ENCODE measurements around the gene ARFGEF2.
"Not testable (repeated sequence)": the region's sequence is repeated elsewhere in the genome, so short reads cannot be mapped to it uniquely, and the experiment has no call there.

Gene ARFGEF2

DNA sequence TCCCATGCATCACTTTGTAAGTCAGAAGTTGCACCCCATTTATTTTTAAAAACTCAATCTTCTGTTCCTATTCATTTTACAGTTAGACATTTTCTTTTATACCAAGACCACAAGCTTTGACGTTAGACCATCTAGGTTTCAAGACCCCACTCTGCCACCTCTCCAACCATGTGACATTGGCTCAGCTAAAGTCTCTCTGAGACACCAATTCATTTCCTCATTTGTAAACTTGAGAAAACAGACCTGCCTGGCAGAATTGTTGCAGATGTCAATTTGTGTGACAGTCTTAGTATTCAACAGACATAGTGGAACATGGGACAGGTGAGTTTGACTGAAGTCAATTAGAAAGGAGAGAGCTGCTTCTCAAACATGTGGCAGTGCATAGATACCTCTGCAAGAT is 69.0 kb downstream of the ARFGEF2 start:
- DNase-seq (ENCODE audit: low read depth in 3 of 3, low spot score in 1 of 3), result no peak

DNA sequence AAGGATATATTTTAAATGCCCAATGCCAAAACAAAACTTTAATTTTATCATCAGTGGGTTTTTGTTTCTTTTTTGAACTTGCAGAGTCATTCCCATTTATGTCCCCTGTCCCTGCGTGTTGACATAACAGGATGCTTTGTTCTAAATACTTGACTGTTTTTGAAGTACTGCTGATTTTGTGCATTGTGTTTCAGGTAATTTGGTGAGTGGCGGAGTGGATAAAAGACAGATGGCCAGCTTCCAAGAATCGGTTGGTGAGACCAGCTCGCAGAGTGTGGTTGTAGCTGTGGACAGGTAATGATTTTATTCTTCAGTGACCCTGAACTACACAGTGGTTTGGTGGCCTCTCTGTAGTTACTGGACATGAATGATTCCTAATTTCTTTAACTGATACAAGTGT is 74.1 kb downstream of the ARFGEF2 start:
- no peak for DNase-seq (ENCODE audit: low read depth in 3 of 3, low spot score in 1 of 3)

DNA sequence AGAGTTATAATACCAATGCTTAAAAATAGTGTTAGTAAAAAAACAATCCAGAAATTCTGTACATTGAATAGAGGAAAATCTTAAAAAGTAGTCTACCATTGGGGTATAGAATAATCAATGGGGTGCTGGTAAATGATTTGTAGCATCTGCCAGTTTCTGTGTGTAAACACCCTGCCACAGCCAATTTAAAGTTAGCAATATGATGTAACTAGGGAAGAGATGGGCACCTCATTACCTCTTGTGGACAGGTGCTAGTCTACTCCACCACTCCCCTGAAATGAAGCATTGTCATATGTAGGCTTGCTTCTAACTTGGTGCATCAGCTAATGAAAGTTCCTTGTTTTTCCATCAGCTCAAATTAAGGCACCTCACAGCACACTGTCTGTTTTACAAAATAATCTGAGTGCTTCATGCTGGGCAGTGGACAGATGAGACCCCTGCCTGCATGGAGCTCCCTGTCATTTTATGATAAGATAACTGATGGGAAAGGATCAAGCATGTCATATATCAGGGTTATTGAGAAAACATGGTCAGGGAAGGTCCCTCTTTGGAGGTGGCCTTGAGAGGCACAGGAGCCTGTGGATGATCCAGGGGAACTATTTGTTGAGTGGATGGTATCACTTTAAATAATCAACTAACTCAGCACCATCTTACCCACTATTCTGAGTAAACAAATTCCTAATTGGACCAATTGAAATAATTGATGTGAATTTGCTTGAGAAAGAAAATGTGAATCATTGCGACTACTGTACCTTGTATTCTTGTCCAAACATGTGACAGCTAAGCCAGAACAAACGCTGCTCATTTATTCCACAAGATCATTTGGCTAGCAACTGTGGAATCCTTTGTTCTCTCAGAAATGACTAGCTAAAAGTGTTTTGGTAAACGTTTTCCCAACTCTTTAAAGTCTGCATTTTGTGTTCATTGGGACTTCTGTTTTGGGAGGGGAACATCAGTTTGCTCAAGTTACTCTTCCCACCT is 78.7 kb downstream of the ARFGEF2 start:
- no peak for DNase-seq (ENCODE audit: low read depth in 3 of 3, low spot score in 1 of 3)

DNA sequence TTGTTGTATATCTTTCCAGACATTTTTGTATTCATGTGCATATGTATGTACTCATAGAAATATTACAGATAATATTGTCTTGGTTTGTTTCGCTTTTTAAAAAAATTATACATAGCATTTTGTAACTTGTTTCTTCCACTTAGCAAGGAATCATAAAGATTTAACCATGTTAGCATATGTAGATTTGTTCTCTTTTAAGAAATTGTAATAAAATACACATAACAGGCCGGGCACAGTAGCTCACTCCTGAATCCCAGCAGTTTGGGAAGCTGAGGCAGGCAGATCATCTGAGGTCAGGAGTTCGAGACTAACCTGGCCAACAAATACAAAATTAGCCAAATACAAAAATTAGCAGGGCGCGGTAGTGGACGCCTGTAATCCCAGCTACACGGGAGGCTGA is 80.2 kb downstream of the ARFGEF2 start:
- DNase-seq (ENCODE audit: low read depth in 3 of 3, low spot score in 1 of 3), result no peak

DNA sequence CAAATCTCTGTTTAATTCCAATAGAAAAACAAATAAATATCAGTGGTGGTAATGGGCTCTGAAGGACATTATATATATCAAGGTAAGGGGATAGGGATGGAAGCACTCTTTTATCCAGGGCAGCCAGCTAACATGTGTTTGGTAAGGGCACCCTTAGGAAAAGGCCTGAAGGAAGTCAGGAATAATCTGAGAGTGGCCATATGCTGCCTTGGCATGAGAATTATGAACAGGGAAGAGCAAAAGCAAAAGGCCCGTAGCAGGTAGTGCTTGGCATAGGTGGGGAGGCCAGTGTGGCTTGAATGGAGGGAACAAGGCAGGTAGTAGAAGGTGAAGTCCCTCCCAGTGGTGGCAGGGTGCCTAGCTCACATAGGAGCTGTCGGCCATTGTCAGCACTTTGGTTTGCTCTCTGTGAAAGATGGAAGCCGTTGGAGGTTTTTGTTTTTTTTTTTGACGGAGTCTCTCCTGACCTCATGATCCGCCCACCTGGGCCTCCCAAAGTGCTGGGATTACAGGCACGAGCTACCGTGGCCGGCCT is 85.0 kb downstream of the ARFGEF2 start:
- DNase-seq (ENCODE audit: low read depth in 3 of 3, low spot score in 1 of 3), result no peak

DNA sequence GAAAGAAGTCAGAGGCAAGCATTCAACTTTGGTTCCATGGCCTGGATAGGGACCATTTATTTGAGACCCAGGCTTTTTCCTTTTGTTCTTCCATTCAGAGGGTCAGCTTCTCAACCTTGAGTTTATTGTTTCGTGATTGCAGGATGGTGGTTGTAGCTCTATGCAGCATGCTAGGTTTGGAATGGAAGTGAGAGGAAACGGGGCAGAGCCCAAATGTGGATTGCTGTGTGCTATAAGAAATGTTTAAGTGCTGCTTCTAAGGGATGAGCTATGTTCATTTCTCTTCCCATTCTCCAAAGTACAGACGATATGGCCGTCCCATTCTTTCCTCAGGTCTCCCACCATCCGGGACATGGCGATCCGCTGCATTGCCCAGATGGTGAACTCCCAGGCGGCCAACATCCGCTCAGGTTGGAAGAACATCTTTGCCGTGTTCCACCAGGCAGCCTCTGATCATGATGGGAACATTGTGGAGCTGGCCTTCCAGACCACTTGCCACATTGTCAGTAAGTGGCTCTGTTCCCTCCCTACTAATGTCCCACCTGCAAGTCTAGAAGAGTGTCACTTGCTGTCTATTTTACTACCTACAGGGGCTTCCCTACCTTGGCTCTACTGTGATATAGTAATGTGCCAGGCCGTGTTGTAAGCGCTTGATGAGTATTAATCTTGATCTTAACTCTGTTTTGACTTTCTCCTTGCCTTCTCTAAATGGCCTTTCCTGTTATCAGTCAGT is 88.6 kb downstream of the ARFGEF2 start:
- DNase-seq (ENCODE audit: low read depth in 3 of 3, low spot score in 1 of 3), result no peak

DNA sequence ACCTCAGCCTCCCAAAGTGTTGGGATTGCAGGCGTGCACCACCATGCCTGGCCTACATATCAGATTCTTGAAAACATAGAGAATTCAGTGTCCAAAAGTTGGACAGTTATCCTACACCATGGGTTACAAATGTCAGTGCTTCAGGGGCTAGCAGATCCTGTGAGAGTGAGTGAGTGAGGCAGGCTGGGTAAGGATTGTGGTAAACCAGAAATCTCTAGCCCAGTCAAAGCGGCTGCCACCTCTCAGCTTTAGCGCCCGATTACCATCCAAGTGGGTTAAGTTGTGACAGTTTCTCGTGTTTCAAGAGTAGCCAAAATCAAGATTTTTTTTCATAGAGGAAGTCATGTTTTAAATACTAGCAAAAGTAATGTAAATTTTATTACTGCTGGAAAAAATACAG is 102.7 kb downstream of the ARFGEF2 start:
- DNase-seq (ENCODE audit: low read depth in 3 of 3, low spot score in 1 of 3), result no peak

DNA sequence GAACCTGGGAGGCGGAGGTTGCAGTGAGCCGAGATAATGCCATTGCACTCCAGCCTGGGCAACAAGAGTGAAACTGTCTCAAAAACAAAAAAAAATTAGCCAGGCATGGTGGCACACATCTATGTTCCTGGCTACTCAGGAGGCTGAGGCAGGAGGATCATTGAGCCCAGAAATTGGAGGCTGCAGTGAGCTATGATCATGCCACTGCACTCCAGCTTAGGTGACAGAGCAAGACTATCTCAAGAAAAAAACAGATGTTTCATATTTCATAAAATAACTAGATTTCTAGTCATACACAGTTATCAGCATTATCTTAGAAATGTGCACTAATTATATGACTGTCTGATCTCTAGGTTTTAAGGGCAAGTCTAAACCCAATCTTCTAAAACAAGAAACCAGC is 106.7 kb downstream of the ARFGEF2 start:
- not testable (repeated sequence) for DNase-seq (ENCODE audit: low read depth in 3 of 3, low spot score in 1 of 3)

DNA sequence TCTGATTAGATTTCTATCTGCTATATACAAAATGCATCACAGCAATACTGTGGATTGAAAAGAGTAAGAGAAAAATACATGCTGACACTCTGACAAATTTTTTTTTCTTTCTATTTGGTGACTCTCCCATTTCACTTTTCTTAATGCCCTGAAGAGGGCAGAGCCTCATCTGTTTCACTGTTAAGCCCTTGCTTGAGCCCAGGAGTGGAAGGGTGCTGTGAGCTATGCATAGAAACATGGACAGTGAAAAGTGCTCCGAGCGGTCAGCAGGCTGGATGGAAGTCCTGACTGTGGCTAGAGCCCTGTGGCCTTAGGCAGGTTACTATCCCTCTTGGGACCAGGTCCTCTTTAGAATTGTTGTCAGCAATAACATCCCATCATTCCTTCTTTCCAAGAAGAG is 107.2 kb downstream of the ARFGEF2 start:
- DNase-seq (ENCODE audit: low read depth in 3 of 3, low spot score in 1 of 3), result no peak

DNA sequence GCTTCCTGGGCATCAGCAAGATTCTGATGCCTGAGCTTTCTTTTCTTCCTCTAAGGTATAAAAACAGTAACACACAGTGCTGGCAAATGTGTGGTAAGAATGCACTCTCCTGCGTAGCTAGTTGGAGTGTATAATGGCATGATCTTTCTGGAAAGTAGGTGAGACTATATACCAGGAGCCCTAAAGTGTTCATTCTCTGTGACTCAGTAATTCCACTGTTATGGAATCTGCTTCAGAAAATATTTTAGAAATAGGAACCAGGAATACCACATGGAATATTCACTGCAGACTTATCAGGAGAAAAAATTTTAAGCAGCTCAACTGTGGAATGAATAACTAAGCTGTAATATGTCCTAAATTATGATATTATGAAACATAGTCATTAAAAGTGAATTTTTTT is 107.7 kb downstream of the ARFGEF2 start:
- no peak for DNase-seq (ENCODE audit: low read depth in 3 of 3, low spot score in 1 of 3)

DNA sequence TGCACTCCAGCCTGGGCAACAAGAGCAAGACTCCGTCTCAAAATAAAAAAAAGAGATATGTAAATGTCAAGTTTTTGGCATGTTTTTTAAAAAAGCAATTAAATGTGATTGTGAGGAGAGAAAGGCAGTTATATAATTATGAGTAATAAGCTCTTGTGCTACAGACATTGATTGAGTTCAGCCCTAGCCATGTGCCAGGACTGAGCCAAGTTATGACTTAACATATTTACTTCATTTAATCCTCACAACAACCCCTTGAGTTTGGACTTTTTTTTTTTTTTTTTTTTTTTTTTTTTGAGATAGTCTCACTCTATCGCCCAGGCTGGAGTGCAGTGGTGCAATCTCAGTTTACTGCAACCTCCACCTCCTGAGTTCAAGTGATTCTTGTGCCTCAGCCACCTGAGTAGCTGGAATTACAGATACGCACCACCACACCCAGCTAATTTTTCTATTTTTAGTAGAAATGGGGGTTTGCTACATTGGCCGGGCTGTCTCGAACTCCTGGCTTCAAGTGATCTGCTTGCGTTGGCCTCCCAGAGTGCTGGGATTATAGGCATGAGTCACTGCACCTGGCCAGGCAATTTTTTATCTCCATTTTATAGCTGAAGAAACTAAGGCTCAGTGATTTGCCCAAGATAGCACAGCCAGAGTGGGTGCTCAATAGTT is 109.6 kb downstream of the ARFGEF2 start:
- no peak for DNase-seq (ENCODE audit: low read depth in 3 of 3, low spot score in 1 of 3)

DNA sequence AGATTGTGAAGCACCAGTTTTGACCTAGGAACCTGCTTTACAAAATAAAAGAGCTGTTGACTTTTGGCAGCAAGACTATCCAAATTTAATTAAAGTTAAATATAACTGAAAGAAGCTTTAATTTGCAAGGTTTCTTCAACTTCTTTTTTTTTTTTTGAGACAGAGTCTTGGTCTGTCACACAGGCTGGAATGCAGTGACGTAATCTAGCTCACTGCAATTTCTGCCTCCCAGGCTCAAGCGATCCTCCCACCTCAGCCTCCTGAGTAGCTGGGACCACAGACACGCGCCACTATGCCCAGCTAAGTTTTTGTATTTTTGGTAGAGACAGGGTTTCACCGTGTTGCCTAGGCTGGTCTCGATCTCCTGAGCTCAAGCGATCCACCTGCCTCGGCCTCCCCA is 110.9 kb downstream of the ARFGEF2 start:
- DNase-seq (ENCODE audit: low read depth in 3 of 3, low spot score in 1 of 3), result no peak

DNA sequence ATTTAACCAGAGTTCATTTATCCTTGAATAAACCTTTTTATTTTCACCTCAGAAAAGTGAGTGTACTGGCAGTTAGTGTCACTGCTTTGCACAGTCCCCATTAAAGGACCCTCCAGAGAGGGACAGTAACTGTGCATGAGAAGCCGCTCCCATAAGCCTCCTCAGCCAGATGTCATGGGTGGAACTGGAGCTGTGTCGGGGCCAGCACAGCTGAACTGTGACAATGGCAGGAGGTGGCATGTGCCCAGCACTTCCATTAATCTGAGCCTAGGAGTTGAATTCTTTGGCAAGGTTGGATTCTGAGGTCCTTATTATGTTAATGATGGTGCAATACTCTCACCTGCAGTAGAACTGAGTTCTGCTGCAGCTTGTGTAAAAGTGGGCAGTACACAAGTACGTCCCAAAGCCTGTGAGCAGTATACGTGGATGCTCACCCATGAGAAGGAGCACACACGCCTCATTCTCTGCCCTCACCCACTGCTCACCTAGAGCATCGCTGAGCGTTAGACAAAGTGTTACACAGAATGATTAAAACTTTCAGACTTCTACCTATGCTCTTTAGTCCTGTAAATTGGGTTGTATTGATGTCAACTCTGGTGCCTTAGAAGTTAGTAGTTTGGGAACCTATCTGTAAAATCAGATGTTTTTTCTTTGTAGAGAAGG is 112.7 kb downstream of the ARFGEF2 start:
- no peak for DNase-seq (ENCODE audit: low read depth in 3 of 3, low spot score in 1 of 3)

DNA sequence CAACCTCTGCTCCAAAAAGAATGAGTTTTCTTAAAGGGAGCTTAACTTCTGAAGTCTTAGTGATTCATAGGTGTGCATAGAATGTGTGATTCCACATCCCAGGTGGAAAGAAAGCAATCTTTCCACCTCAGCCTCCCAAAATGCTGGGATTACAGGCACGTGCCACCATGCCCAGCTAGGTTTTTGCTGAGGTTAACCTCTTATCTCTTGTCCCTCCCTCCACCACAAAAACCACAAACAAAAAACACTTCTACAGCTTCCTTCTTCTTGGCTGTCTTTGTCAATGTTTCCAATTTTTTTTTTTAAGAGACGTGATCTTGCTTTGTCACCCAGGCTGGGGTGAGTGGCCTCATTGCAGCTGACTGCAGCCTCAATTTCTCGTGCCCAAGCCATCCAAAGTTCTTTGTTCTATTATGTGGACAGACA is 116.5 kb downstream of the ARFGEF2 start:
- DNase-seq (ENCODE audit: low read depth in 3 of 3, low spot score in 1 of 3), result no peak

DNA sequence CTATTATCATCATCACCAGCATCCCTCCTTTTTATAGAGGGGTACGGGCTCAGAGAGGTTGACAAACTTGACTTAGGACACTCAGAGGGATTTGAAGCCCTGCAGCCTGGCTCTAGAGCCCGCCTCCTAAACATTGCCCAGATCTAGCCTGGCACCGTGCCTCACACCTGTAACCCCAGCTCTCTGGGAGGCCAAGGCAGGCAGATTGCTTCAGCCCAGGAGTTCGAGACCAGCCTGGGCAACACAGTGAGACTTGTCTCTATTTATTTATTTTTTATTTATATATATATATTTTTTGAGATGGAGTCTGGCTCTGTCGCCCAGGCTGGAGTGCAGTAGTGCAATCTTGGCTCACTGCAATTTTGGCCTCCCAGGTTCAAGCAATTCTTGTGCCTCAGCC is 118.3 kb downstream of the ARFGEF2 start:
- DNase-seq (ENCODE audit: low read depth in 3 of 3, low spot score in 1 of 3), result no peak

DNA sequence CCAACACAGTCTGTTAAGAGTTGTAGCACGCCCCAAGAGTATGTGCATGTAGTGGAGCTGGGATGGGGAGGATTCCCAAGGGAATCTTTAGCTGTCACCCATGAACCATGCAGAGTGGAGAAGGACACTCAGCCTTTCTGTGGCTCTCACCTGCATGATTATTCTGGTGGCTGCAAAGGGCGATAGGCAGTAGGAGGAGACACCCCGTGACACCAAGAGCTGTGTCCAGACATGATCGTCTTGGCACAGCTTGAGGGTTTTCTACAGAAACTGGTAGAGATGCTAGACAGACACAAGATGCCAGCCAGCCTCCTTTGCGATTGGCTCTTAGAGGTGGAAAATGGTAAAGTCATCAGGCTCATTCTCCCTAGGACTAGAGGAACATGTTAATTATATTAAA is 121.5 kb downstream of the ARFGEF2 start:
- DNase-seq (ENCODE audit: low read depth in 3 of 3, low spot score in 1 of 3), result no peak

DNA sequence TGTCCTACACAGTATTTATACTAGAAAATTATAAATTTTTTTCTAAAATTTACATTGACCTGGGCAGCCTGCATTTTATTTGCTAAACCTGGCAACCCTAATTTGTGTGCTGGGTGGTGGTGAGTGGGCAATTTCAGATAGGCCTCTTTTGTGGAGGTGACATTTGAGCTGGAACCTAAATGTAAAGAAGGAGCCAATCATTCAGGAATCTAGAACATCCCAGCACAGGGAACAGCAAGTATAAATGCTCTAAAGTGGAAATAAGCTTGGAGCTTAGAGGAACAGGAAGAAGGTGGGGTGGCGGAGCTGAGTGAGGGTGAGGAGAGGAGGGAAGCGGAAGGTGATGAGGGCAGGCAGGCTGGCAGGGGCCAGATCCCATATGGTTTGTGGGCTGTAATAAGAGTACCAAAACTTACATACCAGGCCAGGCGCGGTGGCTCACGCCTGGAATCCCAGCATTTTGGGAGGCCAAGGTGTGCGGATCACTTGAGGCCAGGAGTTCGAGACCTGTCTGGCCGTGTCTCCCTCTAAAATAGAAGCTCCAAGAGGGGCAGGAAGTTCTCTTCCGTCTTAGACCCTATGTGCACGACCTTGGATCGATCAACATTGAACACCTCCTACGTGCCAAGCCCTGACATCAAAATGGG is 124.1 kb downstream of the ARFGEF2 start:
- no peak for DNase-seq (ENCODE audit: low read depth in 3 of 3, low spot score in 1 of 3)

DNA sequence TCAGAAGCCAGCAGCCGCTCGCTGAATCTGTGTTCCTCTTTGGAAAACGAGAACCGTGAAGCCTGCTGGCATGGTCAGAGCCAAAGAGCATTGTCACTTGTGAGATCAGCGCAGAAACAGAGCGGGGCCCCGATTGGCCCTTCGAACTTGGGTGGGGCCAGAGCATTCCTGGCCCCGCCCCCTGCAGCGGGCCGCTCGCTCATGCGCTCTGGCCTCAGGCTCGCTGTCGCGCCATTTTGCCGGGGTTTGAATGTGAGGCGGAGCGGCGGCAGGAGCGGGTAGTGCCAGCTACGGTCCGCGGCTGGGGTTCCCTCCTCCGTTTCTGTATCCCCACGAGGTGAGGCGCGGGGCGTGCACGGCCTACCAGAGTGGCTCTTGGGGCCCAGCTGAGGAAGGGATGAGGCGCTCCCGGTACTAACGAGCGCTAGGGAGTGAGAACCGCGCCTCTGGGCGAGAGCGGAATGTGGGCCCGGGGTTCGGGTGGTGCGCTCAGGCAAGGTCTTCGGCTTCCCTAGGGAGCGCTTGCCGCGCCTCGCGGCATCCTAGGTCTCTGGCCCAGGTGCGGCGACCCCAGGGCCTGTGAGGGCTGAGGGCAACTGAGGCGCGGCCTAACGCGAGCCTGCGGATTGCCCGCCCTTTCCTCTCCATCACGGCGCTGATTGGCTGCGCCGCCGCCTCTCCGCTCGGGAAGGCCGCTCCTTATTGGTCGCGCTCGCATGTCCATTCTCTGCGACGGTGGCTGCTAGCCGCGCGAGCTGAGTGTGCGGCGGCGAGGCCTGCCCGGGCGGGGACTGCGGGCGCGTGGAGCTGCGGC is 124.8 kb downstream of the ARFGEF2 start, which contains the start of gene CSE1L:
CSE1L (plus strand) TSS at position 226 of the 814 bp plus-strand sequence. CDS start 12,152 bp downstream, outside the sequence.
- DNase-seq (ENCODE audit: low read depth in 3 of 3, low spot score in 1 of 3), result peak; percentile 81 to 96 (median 94)

DNA sequence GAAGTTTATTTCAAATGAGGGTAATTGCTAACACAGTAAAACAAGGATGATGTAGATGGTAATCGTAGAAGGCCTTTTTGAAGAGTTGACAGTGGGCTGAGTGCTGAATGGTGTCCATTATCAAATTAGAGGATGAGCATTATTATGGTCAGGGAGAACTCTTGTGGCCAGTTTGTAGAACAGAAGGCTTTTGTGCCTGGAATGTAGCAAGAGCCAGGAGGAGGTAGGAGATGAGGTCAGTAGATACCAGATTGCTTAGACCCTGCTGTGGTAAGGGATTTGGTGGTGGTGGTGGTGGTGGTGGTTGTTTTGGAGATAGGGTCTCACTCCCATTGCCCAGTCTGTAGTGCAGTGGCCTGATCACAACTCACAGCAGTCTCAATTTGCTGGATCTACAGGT is 130.8 kb downstream of the ARFGEF2 start:
- DNase-seq (ENCODE audit: low read depth in 3 of 3, low spot score in 1 of 3), result no peak
